Measurements from ENCODE around the gene NOTCH2. TPM values are rescaled to one million over a fixed set of nuclear protein-coding genes. Genes with fewer than 3 reads are reported as not detected.

The NOTCH2 gene
- total and polyA plus RNA-seq, 9 of the 15 experiments (the other 6 are each of a cell fraction or from before 2014, with no cell fraction given), result 0.04 to 1.2 (median 0.28) TPM; not detected in 1

DNA sequence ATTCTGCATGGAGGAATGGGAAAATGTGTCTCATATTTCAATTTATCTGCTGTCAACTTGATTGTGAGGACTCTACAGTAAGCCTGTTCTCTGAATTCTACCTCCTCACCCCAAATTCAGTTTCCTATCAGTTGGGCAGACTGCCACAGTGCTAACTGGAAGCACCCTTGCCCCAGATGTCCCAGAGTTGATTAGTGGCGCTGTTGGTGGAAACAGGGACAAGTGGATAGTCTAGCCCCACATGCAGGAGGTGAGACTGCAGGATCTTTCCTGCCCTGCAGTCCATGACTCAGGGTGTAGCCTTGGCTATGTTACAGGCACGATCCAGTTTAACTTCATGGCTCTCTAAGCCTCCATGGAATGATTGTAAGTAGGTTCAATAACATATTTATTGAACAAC lies 195.3 kb downstream of the NOTCH2 start (continued):
- TF ChIP-seq OTX1 (CRISPR knock-in tag; IDR thresholded peaks at IDR 0.05) (0 out of 2 replicates have a peak, but pooled peaks have one; percentile 55), CREM (IDR thresholded peaks at IDR 0.05; ENCODE audit: low read depth) (0 out of 2 replicates have a peak, but pooled peaks have one; percentile 19), NRF1 (conservative IDR thresholded peaks at IDR 0.05 in 1 of 2, IDR thresholded peaks at IDR 0.05 in 1 of 2) (peak in 1 of 2 experiments; percentile 23; a peak in 1 of 4 replicates), TEAD4 (IDR thresholded peaks at IDR 0.05; ENCODE audit: low read length) (peak; percentile 67), TEAD4 (CRISPR knock-in tag; IDR thresholded peaks at IDR 0.05; ENCODE audit: borderline replicate concordance) (no peak), ZFP36 (IDR thresholded peaks at IDR 0.05; ENCODE audit: low read depth, low read length, partially characterized antibody) (no peak), POLR3G (IDR thresholded peaks at IDR 0.05; ENCODE audit: extremely low read depth, insufficient read length, insufficient replicate concordance) (no peak), GTF2E2 (tag; IDR thresholded peaks at IDR 0.05) (no peak), CXXC5 (CRISPR knock-in tag; IDR thresholded peaks at IDR 0.05) (0 out of 2 replicates have a peak, but pooled peaks have one; percentile 28), EP300 (IDR thresholded peaks at IDR 0.05; ENCODE audit: low read length) (peak; percentile 76; the same call in 1 of the 2 replicates), MTA2 (IDR thresholded peaks at IDR 0.05; ENCODE audit: low read depth) (peak; percentile 43; the same call in 1 of the 2 replicates), ARID1B (IDR thresholded peaks at IDR 0.05) (peak; percentile 88), KDM2B (CRISPR knock-in tag; IDR thresholded peaks at IDR 0.05) (no peak), NFE2 (IDR thresholded peaks at IDR 0.05; ENCODE audit: low read depth) (peak; percentile 50; the same call in 1 of the 2 replicates), ZBTB17 (CRISPR knock-in tag; IDR thresholded peaks at IDR 0.05) (0 out of 2 replicates have a peak, but pooled peaks have one; percentile 25), POLR2AphosphoS5 (IDR thresholded peaks at IDR 0.05; ENCODE audit: control insufficient read depth, insufficient read depth, low read depth, low read length) (peak; percentile 45; the same call in 1 of the 2 replicates), MAZ (CRISPR knock-in tag; conservative IDR thresholded peaks at IDR 0.05 in 1 of 2, IDR thresholded peaks at IDR 0.05 in 1 of 2) (peak in 1 of 2 experiments; percentile 48; a peak in 1 of 4 replicates), DPF2 (IDR thresholded peaks at IDR 0.05) (peak; percentile 76), NFIC (IDR thresholded peaks at IDR 0.05) (peak; percentile 93), SRSF7 (optimal IDR thresholded peaks at IDR 0.05; ENCODE audit: low read depth, low read length) (no peak)
- TF ChIP-seq, protein P1, sequence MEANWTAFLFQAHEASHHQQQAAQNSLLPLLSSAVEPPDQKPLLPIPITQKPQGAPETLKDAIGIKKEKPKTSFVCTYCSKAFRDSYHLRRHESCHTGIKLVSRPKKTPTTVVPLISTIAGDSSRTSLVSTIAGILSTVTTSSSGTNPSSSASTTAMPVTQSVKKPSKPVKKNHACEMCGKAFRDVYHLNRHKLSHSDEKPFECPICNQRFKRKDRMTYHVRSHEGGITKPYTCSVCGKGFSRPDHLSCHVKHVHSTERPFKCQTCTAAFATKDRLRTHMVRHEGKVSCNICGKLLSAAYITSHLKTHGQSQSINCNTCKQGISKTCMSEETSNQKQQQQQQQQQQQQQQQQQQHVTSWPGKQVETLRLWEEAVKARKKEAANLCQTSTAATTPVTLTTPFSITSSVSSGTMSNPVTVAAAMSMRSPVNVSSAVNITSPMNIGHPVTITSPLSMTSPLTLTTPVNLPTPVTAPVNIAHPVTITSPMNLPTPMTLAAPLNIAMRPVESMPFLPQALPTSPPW (CRISPR knock-in tag; IDR thresholded peaks at IDR 0.05), result peak; percentile 45; the same call in 1 of the 2 replicates
- TF ChIP-seq, protein P2, sequence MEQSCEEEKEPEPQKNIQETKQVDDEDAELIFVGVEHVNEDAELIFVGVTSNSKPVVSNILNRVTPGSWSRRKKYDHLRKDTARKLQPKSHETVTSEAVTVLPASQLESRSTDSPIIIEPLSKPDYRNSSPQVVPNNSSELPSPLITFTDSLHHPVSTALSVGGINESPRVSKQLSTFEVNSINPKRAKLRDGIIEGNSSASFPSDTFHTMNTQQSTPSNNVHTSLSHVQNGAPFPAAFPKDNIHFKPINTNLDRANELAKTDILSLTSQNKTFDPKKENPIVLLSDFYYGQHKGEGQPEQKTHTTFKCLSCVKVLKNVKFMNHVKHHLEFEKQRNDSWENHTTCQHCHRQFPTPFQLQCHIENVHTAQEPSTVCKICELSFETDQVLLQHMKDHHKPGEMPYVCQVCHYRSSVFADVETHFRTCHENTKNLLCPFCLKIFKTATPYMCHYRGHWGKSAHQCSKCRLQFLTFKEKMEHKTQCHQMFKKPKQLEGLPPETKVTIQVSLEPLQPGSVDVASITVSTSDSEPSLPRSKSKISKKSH (CRISPR knock-in tag; IDR thresholded peaks at IDR 0.05), result no peak
- TF ChIP-seq, protein P3, sequence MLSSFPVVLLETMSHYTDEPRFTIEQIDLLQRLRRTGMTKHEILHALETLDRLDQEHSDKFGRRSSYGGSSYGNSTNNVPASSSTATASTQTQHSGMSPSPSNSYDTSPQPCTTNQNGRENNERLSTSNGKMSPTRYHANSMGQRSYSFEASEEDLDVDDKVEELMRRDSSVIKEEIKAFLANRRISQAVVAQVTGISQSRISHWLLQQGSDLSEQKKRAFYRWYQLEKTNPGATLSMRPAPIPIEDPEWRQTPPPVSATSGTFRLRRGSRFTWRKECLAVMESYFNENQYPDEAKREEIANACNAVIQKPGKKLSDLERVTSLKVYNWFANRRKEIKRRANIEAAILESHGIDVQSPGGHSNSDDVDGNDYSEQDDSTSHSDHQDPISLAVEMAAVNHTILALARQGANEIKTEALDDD (IDR thresholded peaks at IDR 0.05), result 0 out of 2 replicates have a peak, but pooled peaks have one; percentile 24

Measured in K562 (cell line).